CD4-positive, alpha-beta memory T cell (primary cell): ENCODE data around the gene MYO7B. TPM values are rescaled to one million over a fixed set of nuclear protein-coding genes. Genes with fewer than 3 reads are reported as not detected.
A peak's percentile ranks its signal among the peaks of the same experiment; 100 is the strongest.
"Not testable (repeated sequence)": the region's sequence is repeated elsewhere in the genome, so short reads cannot be mapped to it uniquely, and the experiment has no call there.

Source experiments
- CTCF ChIA-PET: fragments of 350-600 bp; sonication (Branson Sonifier 250); formaldehyde crosslinking; loops from one replicate; lab custom pipeline; 2021; ENCODE audit warnings: inconsistent platforms; ENCODE audit not compliant: partially characterized antibody; lab: Charles Lee
- POLR2A ChIA-PET: fragments of 350-600 bp; sonication (Branson Sonifier 250); formaldehyde crosslinking; loops from one replicate; lab custom pipeline; 2021; ENCODE audit not compliant: partially characterized antibody; lab: Charles Lee
- DNase-seq, 5 donors: peaks; one replicate each; pipeline versions ENCODE4 v3.0.0 to v3.0.0-alpha.2; 2020 to 2022; ENCODE audit warnings: mixed read lengths in 1 of 5
- H3K27ac ChIP-seq: one replicate; pipeline ENCODE4 v1.7.0; 2013; ENCODE audit warnings: low read depth, low read length
- H3K27me3 ChIP-seq: 2 replicates; pipeline ENCODE4 v1.7.0; 2013; ENCODE audit warnings: mild to moderate bottlenecking, low read length, moderate library complexity; ENCODE audit not compliant: insufficient read depth
- H3K36me3 ChIP-seq: 2 replicates; pipeline ENCODE4 v1.7.0; 2013; ENCODE audit warnings: mild to moderate bottlenecking, low read length, moderate library complexity; ENCODE audit not compliant: insufficient read depth
- H3K4me1 ChIP-seq: 2 replicates; pipeline ENCODE4 v1.7.0; 2013; ENCODE audit warnings: mild to moderate bottlenecking, low read length, moderate library complexity; ENCODE audit not compliant: insufficient read depth
- H3K4me3 ChIP-seq, 2 donors: one replicate each; pipeline ENCODE4 v1.7.0; 2013; ENCODE audit warnings: low read length in 2 of 2, mild to moderate bottlenecking in 1 of 2
- H3K9me3 ChIP-seq, 2 donors: one replicate each; pipeline ENCODE4 v1.7.0; 2013; ENCODE audit warnings: low read length in 2 of 2, control low read depth in 1 of 2; ENCODE audit not compliant: control insufficient read depth in 1 of 2
- H3K27ac Mint-ChIP-seq, 7 donors: one replicate each; pipeline ENCODE4 v1.8.0; 2020 to 2021; ENCODE audit warnings: mixed read lengths in 7 of 7, mild to moderate bottlenecking in 6 of 7, inconsistent platforms in 3 of 7, moderate library complexity in 3 of 7
- H3K27me3 Mint-ChIP-seq, 2 donors: one replicate each; pipeline ENCODE4 v1.8.0; 2020 to 2021; ENCODE audit warnings: mixed read lengths in 2 of 2
- H3K36me3 Mint-ChIP-seq, 2 donors: one replicate each; pipeline ENCODE4 v1.8.0; 2020 to 2021; ENCODE audit warnings: mixed read lengths in 2 of 2, inconsistent platforms in 1 of 2, mild to moderate bottlenecking in 1 of 2
- H3K4me1 Mint-ChIP-seq, 4 donors: one replicate each; pipeline ENCODE4 v1.8.0; 2020 to 2021; ENCODE audit warnings: mixed read lengths in 4 of 4, mild to moderate bottlenecking in 1 of 4
- H3K4me3 Mint-ChIP-seq, 8 donors: one replicate each; pipeline ENCODE4 v1.8.0; 2020 to 2021; ENCODE audit warnings: mixed read lengths in 8 of 8, mild to moderate bottlenecking in 7 of 8, moderate library complexity in 6 of 8, inconsistent platforms in 3 of 8
- H3K9me3 Mint-ChIP-seq, 8 donors: one replicate each; pipeline ENCODE4 v1.8.0; 2020 to 2021; ENCODE audit warnings: mixed read lengths in 8 of 8, mild to moderate bottlenecking in 5 of 8, inconsistent platforms in 3 of 8, moderate library complexity in 1 of 8
- intact Hi-C: fragments of 100-400 bp; cut with micrococcal nuclease; formaldehyde crosslinking; loops from one replicate; pipeline ENCODE4 v1.15.1; 2023
- polyA plus RNA-seq, 2 donors: library from polyadenylated mRNA; unstranded; fragments of 300-500 nt; fragmentation: Illumina TruSeq; gene quantifications; one replicate each; pipeline ENCODE4 v1.2.3, GENCODE V29; 2021
- total RNA-seq, 2 experiments: library from RNA; stranded (reverse); gene quantifications; one replicate each; pipeline ENCODE4 v1.2.3, GENCODE V29; 2021

The MYO7B gene
- total and polyA plus RNA-seq, 4 experiments from 2014 or later: not detected

DNA sequence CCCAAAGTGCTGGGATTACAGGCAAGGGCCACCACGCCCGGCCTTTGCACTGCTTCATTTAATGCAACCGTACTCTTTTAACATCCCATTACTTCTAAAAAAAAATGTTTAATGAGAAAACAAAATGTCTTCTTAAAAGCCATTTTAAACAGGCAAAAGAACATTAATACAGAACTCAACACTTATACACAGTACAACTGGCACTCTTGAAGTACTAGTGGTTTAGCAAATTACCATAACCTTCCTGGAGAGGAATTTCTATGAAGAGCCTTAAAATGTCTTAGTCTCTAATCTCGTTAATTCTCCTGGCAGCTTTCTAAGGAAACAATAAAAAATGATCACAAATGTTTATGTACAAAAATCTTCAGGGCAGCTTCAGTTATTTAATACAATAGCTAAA is 15.1 kb upstream of the MYO7B start:
- no peak for DNase-seq
- H3K4me3 Mint-ChIP-seq: no peak overlapping the region
- Histone ChIP-seq H3K36me3 (peaks cover 28% of the 10 kb centered on the region), H3K4me1 (peaks cover 60% of the 10 kb centered on the region), H3K27ac (no peak overlapping the region), H3K9me3 (no peaks in the 10 kb centered on the region), H3K4me3 (no peak overlapping the region), H3K27me3 (no peaks in the 10 kb centered on the region)
- peak overlapping the region in 4 of 7 donors; percentile 3 to 58 (median 12) for H3K27ac Mint-ChIP-seq
- peaks cover 23 to 68% of the 10 kb centered on the region in 2 donors for H3K36me3 Mint-ChIP-seq
- H3K9me3 Mint-ChIP-seq: no peaks in the 10 kb centered on the region
- no peaks in the 10 kb centered on the region for H3K27me3 Mint-ChIP-seq
- POLR2A ChIA-PET: no interaction called here
- intact Hi-C loops: loop anchor here (10.0 kb wide), 1 partner anchor 436 kb away; no protein-coding TSS in a partner anchor
- CTCF ChIA-PET: no interaction called here
- peaks cover 43 to 73% (median 53%) of the 10 kb centered on the region in 4 donors for H3K4me1 Mint-ChIP-seq

DNA sequence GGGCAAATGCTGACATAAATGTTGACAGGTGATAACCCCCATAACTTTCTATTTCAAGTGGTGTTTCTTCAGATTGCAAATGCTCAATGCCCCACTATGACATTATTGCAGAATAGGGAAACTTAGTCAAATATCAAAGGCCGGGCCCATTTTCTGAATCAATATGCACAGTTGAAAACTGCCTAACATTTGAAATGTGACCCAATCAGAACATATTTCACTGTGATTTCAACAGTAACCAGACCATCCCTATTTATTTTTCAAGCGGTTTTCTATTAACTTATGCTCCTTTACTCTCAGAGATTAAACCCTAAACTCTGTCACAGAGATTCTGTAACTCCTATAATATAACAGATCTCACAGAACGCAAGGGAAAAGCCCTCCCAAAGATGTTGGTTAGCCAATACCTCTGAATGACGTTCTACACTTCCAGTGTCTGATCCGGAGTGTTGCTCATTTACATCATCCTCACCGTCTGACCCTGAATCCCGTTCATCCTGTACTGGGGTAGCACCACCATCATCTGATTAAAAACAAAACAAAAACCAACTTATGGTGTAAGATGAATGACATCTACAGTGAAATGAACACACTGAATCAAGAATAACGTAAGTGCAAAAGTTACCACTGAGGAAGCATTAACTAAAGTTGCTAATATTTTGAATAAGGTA is 12.1 kb upstream of the MYO7B start:
- DNase-seq: no peak
- no peak overlapping the region for H3K4me3 ChIP-seq
- peaks cover 15% of the 10 kb centered on the region for H3K36me3 ChIP-seq
- H3K27ac ChIP-seq: no peak overlapping the region
- H3K4me1 ChIP-seq: peaks cover 48% of the 10 kb centered on the region
- Mint-ChIP-seq H3K4me3 (peak overlapping the region in 7 of 8 donors; percentile 6 to 74 (median 51)), H3K27ac (peak overlapping the region in 6 of 7 donors; percentile 32 to 79 (median 59)), H3K36me3 (peaks cover 8 to 55% of the 10 kb centered on the region in 2 donors), H3K9me3 (peaks cover 0 to 4% (median 0%) of the 10 kb centered on the region in 8 donors), H3K4me1 (peaks cover 32 to 74% (median 44%) of the 10 kb centered on the region in 4 donors), H3K27me3 (no peaks in the 10 kb centered on the region)
- no peaks in the 10 kb centered on the region for H3K27me3 ChIP-seq
- ChIA-PET CTCF (no interaction called here), POLR2A (no interaction called here)
- intact Hi-C loops: loop anchor here (10.0 kb wide), 1 partner anchor 439 kb away; no protein-coding TSS in a partner anchor
- H3K9me3 ChIP-seq: no peaks in the 10 kb centered on the region

DNA sequence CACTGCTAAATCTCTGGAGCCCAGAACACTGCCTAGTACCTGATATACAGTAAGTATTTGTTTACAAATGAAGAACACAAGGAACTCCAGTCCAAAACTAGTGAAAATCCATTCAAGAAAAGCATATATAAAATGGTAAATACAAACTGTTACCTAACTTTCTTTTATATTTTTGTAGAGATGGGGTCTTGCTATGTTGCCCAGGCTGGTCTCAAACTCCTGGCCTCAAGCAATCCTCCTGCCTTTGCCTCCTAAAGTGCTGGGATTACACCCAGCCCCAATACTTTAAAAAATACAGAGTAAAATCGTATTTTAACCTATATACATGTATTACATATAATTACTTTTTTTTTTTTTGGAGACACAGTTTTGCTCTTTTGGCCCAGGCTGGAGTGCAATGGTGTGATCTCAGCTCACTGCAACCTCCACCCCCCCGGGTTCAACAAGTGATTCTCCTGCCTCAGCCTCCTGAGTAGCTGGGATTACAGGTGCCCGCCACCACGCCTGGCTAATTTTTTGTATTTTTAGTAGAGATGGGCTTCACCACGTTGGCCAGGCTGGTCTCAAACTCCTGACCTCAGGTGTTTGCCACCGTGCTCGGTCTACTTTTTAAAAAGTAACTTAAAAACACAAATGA is 11.2 kb upstream of the MYO7B start:
- DNase-seq, H3K27me3 Mint-ChIP-seq, H3K9me3 ChIP-seq, POLR2A ChIA-PET, H3K4me3 ChIP-seq, H3K27ac ChIP-seq, H3K9me3 Mint-ChIP-seq, H3K27me3 ChIP-seq, CTCF ChIA-PET: not testable (repeated sequence)
- intact Hi-C loops: loop anchor here (10.0 kb wide), 1 partner anchor 440 kb away; no protein-coding TSS in a partner anchor
- Histone ChIP-seq H3K4me1 (peaks cover 48% of the 10 kb centered on the region), H3K36me3 (peaks cover 15% of the 10 kb centered on the region)
- H3K36me3 Mint-ChIP-seq: peaks cover 8 to 53% of the 10 kb centered on the region in 2 donors
- peak overlapping the region in 5 of 7 donors; percentile 32 to 77 (median 58) for H3K27ac Mint-ChIP-seq
- peaks cover 31 to 76% (median 44%) of the 10 kb centered on the region in 4 donors for H3K4me1 Mint-ChIP-seq
- H3K4me3 Mint-ChIP-seq: peak overlapping the region in 7 of 8 donors; percentile 42 to 74 (median 52)

DNA sequence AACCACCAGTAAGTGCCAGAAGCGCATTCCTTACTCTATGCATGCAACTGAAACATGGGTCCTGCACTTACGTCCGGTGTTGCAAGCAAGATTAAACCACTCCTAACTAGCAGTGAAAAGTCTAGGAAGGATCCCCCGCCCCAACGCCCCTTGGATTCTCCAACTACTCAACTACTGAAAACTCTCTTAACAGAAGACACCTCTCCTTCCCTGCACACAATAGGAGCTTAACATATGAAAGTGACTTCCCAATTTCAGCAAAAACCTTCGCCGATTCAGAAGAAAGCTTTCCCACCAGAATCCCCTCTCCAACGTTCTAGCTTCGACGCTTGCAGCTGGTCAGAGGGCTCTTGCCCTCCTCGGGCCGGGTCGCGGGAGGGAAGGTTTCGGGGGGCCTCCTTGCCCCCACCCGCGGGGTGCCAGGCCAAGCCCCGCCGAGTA is 9.8 kb upstream of the MYO7B start:
- peaks cover 0 to 6% (median 0%) of the 10 kb centered on the region in 8 donors for H3K9me3 Mint-ChIP-seq
- peaks cover 8 to 39% of the 10 kb centered on the region in 2 donors for H3K36me3 Mint-ChIP-seq
- H3K4me3 Mint-ChIP-seq: peak overlapping the region; percentile 88 to 99 (median 96)
- H3K27ac Mint-ChIP-seq: peak overlapping the region; percentile 95 to 100 (median 98)
- Histone ChIP-seq H3K4me1 (peaks cover 48% of the 10 kb centered on the region), H3K4me3 (peak overlapping the region; percentile 61), H3K27me3 (no peaks in the 10 kb centered on the region), H3K9me3 (no peaks in the 10 kb centered on the region), H3K36me3 (peaks cover 15% of the 10 kb centered on the region), H3K27ac (peak overlapping the region; percentile 98)
- peak in 2 of 5 donors; percentile 14 to 22 for DNase-seq
- peaks cover 26 to 66% (median 34%) of the 10 kb centered on the region in 4 donors for H3K4me1 Mint-ChIP-seq
- ChIA-PET POLR2A (interaction anchor here (0.5 to 2.1 kb wide), 12 partner anchors 19 to 565 kb away, joined by 3 to 18 read pairs (median 7); partner anchors contain the start of genes ERCC3, MAP3K2, SFT2D3 and UGGT1), CTCF (interaction anchor here (1.1 to 1.3 kb wide), 2 partner anchors 46 to 232 kb away, joined by 3 read pairs; partner anchors contain the start of gene ERCC3)
- intact Hi-C loops: loop anchor here (1.0 to 10.0 kb wide), 9 partner anchors 124 to 869 kb away; partner anchors contain the start of genes GYPC, POLR2D, SAP130 and SFT2D3
- H3K27me3 Mint-ChIP-seq: no peaks in the 10 kb centered on the region

DNA sequence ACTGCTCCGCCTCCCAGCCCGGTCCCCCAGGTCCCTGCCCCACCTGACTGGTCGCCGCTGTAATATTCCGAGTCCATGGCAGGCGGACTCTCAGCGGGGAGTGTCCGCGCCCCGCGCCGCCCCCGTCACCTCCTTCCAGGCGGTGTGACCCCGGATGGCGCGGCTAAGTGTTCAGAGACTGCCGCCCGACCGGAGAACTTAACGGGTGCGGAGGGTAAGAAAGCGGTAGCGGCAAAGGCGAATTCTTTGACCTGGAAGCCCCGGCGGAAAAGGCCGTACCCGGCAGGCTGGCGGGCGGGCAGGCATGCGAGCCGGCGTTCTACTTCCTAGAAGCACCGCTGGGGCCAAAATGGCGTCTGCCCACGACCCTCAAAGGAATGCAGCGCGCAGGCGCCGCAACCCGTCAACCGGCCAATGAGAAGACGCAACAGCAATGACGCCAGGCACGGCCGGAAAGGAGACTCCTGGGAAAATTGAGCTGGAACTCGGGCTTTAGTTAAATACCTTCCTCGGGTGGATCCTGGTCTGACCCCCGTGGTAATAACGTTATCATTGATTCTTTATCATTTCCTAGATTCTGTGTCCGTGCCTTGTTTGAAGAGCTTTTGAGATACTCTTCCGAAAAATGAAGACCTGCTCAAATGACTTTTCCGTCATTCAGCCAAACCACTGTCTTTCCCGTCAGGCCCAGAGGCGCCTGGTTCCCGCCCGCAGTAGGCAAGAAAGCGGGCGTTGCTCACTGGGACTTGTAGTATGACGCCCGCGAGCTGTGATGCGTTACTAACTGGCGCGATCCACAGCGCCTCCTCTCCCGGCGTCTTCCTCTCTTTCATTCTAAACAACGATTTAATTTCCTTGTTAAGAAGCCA is 9.1 kb upstream of the MYO7B start, which contains the start of gene IWS1:
IWS1 (minus strand) TSS at position 358 of the 869 bp plus-strand sequence; CDS start at position 77, 281 bp downstream.
- Mint-ChIP-seq H3K4me3 (peak within 1 kb of the TSS; percentile 88 to 99 (median 96)), H3K36me3 (peaks cover 8 to 35% of the 10 kb centered on the region in 2 donors), H3K27ac (peak within 1 kb of the TSS; percentile 96 to 100 (median 98)), H3K9me3 (peaks cover 0 to 6% (median 0%) of the 10 kb centered on the region in 8 donors), H3K4me1 (peaks cover 26 to 62% (median 33%) of the 10 kb centered on the region in 4 donors), H3K27me3 (no peaks in the 10 kb centered on the region)
- H3K4me1 ChIP-seq: peaks cover 47% of the 10 kb centered on the region
- H3K36me3 ChIP-seq: peaks cover 15% of the 10 kb centered on the region
- no peaks in the 10 kb centered on the region for H3K9me3 ChIP-seq
- peak within 1 kb of the TSS; percentile 98 for H3K27ac ChIP-seq
- intact Hi-C loops: loop anchor here (1.0 to 10.0 kb wide), 9 partner anchors 123 to 870 kb away; partner anchors contain the start of genes GYPC, POLR2D, SAP130 and SFT2D3
- H3K27me3 ChIP-seq: no peaks in the 10 kb centered on the region
- peak within 1 kb of the TSS; percentile 61 for H3K4me3 ChIP-seq
- peak; percentile 93 to 95 (median 94) for DNase-seq
- ChIA-PET CTCF (interaction anchor here (1.0 to 1.3 kb wide), 4 partner anchors 9 to 232 kb away, joined by 3 to 7 read pairs (median 3); partner anchors contain the start of gene ERCC3), POLR2A (interaction anchor here (0.5 to 2.1 kb wide), 17 partner anchors 16 to 564 kb away, joined by 3 to 18 read pairs (median 6); partner anchors contain the start of genes ERCC3, MAP3K2, SAP130 and SFT2D3)
